K562 (cell line): Measurements from ENCODE around the gene ARHGEF6. TPM values are rescaled to one million over a fixed set of nuclear protein-coding genes. Genes with fewer than 3 reads are reported as not detected.

Source experiments
- ATAC-seq: fragments of 200-7000 bp; cut with Tn5 transposase; 3 replicates; pipeline ENCODE4 v1.9.1; 2020; ENCODE audit warnings: moderate library complexity
- BruUV-seq: library from RNA; stranded (reverse); fragments of 400-500 nt; replicated peaks from 2 replicates; lab custom pipeline; 2021; lab: Mats Ljungman, UMichigan
- CTCF ChIA-PET: fragments of 300-600 bp; formaldehyde crosslinking; extraction: SDS; loops from one replicate; lab custom pipeline; 2021; ENCODE audit warnings: low intra/inter-chr PET ratio; lab: Yijun Ruan, JAX
- POLR2A ChIA-PET: fragments of 300-600, 350-650 bp; sonication (Branson Sonifier 250); formaldehyde crosslinking; extraction: SDS; loops from one replicate; lab custom pipeline; 2021; ENCODE audit warnings: antibody characterized with exemption, inconsistent platforms; lab: Yijun Ruan, JAX
- DNase-seq, 4 experiments: peaks; one replicate each; pipeline versions ENCODE4 v3.0.0 to v3.0.0-alpha.2; 2011 to 2018; ENCODE audit warnings: low spot score in 3 of 4, mixed read lengths in 3 of 4; ENCODE audit errors: extremely low read depth in 1 of 4
- FAIRE-seq: peaks from 2 replicates; lab custom pipeline; 2011; peaks lifted over from hg19 to GRCh38; lab: Jason Lieb, UNC
- H2AFZ ChIP-seq: 2 replicates; pipeline ENCODE4 v1.6.0; 2011; ENCODE audit warnings: low read depth, low read length, control low read depth, inconsistent platforms
- H3K27ac ChIP-seq: fragments of 200-600 bp; 3 replicates; pipeline ENCODE4 v1.8.0; 2011; ENCODE audit warnings: low read depth, mild to moderate bottlenecking, control low read depth, inconsistent platforms, low read length, moderate library complexity, mixed read lengths; ENCODE audit errors: extremely low read depth
- H3K27me3 ChIP-seq, 2 experiments: fragments of 300-600 bp in 1 of 2; 2 replicates in 1 of 2; 3 replicates in 1 of 2; pipeline versions ENCODE4 v1.6.0 to v1.8.0; 2011; ENCODE audit warnings: inconsistent platforms in 2 of 2, low read length in 2 of 2, mild to moderate bottlenecking in 1 of 2, mixed read lengths in 1 of 2, moderate library complexity in 1 of 2; ENCODE audit not compliant: control insufficient read depth in 2 of 2, insufficient read depth in 2 of 2
- H3K36me3 ChIP-seq: fragments of 300-600 bp; 3 replicates; pipeline ENCODE4 v1.8.0; 2011; ENCODE audit warnings: mild to moderate bottlenecking, low read length, inconsistent platforms; ENCODE audit not compliant: control insufficient read depth, insufficient read depth
- H3K4me1 ChIP-seq, 2 experiments: fragments of 200-600 bp in 1 of 2; replicated peaks in 1 of 2; 2 replicates in 1 of 2; 3 replicates in 1 of 2; pipeline versions ENCODE4 v1.5.1 to v1.8.0; 2011; ENCODE audit warnings: inconsistent platforms in 2 of 2, low read length in 2 of 2, mild to moderate bottlenecking in 1 of 2, mixed read lengths in 1 of 2, moderate library complexity in 1 of 2; ENCODE audit not compliant: control insufficient read depth in 2 of 2, insufficient read depth in 2 of 2
- H3K4me2 ChIP-seq: 2 replicates; pipeline ENCODE4 v1.6.1; 2011; ENCODE audit warnings: low read length, control low read depth, inconsistent platforms, mixed read lengths; ENCODE audit not compliant: insufficient read depth
- H3K4me3 ChIP-seq: fragments of 200-600 bp; sonication (generic), shearing (Covaris generic); 2 replicates; pipeline ENCODE4 v1.5.1; 2016; ENCODE audit warnings: control low read depth, inconsistent platforms
- H3K79me2 ChIP-seq: fragments of 200-600 bp; 3 replicates; pipeline ENCODE4 v1.8.0; 2011; ENCODE audit warnings: low read length, inconsistent platforms; ENCODE audit not compliant: control insufficient read depth, insufficient read depth
- H3K9ac ChIP-seq, 2 experiments: 2 replicates each; pipeline versions ENCODE4 v1.6.0 to v1.6.1; 2011; ENCODE audit warnings: low read depth in 2 of 2, low read length in 2 of 2, control low read depth in 1 of 2, inconsistent platforms in 1 of 2, mild to moderate bottlenecking in 1 of 2, mixed read lengths in 1 of 2; ENCODE audit not compliant: insufficient read depth in 1 of 2
- H3K9me1 ChIP-seq: one replicate; pipeline ENCODE4 v1.6.0; 2011; ENCODE audit warnings: inconsistent platforms, mild to moderate bottlenecking, low read length, moderate library complexity; ENCODE audit not compliant: control insufficient read depth, insufficient read depth
- H3K9me3 ChIP-seq: replicated peaks from 2 replicates; pipeline ENCODE4 v1.5.1; 2011; ENCODE audit warnings: low read depth, low read length, inconsistent platforms; ENCODE audit not compliant: control insufficient read depth, insufficient read depth
- H4K20me1 ChIP-seq: replicated peaks from 2 replicates; pipeline ENCODE4 v1.6.1; 2011; ENCODE audit warnings: low read length, inconsistent platforms, mixed read lengths; ENCODE audit not compliant: control insufficient read depth, insufficient read depth
- DDX20 ChIP-seq: fragments of 450-650 bp; IDR thresholded peaks from 2 replicates; pipeline ENCODE4 v1.6.1; 2016; ENCODE audit warnings: missing genetic modification characterization, low read depth, mild to moderate bottlenecking, missing compliant biosample characterization, moderate library complexity
- GABPB2 ChIP-seq: fragments of 250-450 bp; sonication (Bioruptor Pico); conservative IDR thresholded peaks from 2 replicates; pipeline ENCODE4 v1.5.1; 2021; ENCODE audit warnings: mild to moderate bottlenecking
- HNRNPH1 ChIP-seq: fragments of 200-400 bp; formaldehyde crosslinking; optimal IDR thresholded peaks from 2 replicates; pipeline ENCODE3; 2017; ENCODE audit warnings: low read depth, mild to moderate bottlenecking, low read length, moderate library complexity
- JUN ChIP-seq, 2 experiments: sonication (generic) in 1 of 2; formaldehyde crosslinking in 1 of 2; IDR thresholded peaks; 2 replicates each; pipeline versions ENCODE4 v1.6.1 to v1.8.0; 2012 to 2022; ENCODE audit warnings: borderline replicate concordance in 2 of 2, mild to moderate bottlenecking in 2 of 2, improper control_type of control experiment in 1 of 2, low read depth in 1 of 2, low read length in 1 of 2, missing genetic modification reagents in 1 of 2
- MTA2 ChIP-seq: fragments of 450-650 bp; IDR thresholded peaks from 2 replicates; pipeline ENCODE4 v1.6.1; 2016; ENCODE audit warnings: low read depth
- MYBL2 ChIP-seq, 2 experiments: fragments of 450-650 bp in 1 of 2; sonication (generic) in 1 of 2; formaldehyde crosslinking in 1 of 2; IDR thresholded peaks; 2 replicates each; pipeline versions ENCODE4 v1.6.1 to v1.8.1; 2017 to 2022; ENCODE audit warnings: borderline replicate concordance in 1 of 2, inconsistent platforms in 1 of 2, low read depth in 1 of 2, mild to moderate bottlenecking in 1 of 2, missing genetic modification reagents in 1 of 2, moderate library complexity in 1 of 2
- NELFE ChIP-seq: IDR thresholded peaks from 2 replicates; pipeline ENCODE4 v1.6.1; 2011; ENCODE audit warnings: mild to moderate bottlenecking; ENCODE audit not compliant: insufficient read depth, insufficient read length
- NFXL1 ChIP-seq: fragments of 450-650 bp; formaldehyde crosslinking; IDR thresholded peaks from 2 replicates; pipeline ENCODE4 v1.4.0; 2021; ENCODE audit warnings: mild to moderate bottlenecking
- POLR3A ChIP-seq: IDR thresholded peaks from 2 replicates; pipeline ENCODE4 v1.6.1; 2011; ENCODE audit warnings: borderline replicate concordance, mild to moderate bottlenecking, moderate library complexity; ENCODE audit not compliant: insufficient read length, insufficient read depth; ENCODE audit errors: extremely low read depth
- RBM17 ChIP-seq: fragments of 200-400 bp; formaldehyde crosslinking; IDR thresholded peaks from 2 replicates; pipeline ENCODE4 v1.6.1; 2017; ENCODE audit warnings: low read depth, mild to moderate bottlenecking, low read length, borderline replicate concordance
- SMAD4 ChIP-seq: fragments of 250-450 bp; sonication (Bioruptor Pico); conservative IDR thresholded peaks from 2 replicates; pipeline ENCODE4 v1.8.0; 2021; ENCODE audit warnings: inconsistent platforms, mild to moderate bottlenecking, moderate library complexity
- STAT5A ChIP-seq: IDR thresholded peaks from 2 replicates; pipeline ENCODE4 v1.6.1; 2012; ENCODE audit warnings: low read length, inconsistent platforms, borderline replicate concordance
- TAL1 ChIP-seq: fragments of 450-650 bp; IDR thresholded peaks from 2 replicates; pipeline ENCODE4 v1.6.1; 2016; ENCODE audit warnings: mild to moderate bottlenecking
- ZC3H4 ChIP-seq: sonication (generic); formaldehyde crosslinking; IDR thresholded peaks from 2 replicates; pipeline ENCODE4 v1.9.0; 2021; ENCODE audit warnings: missing genetic modification reagents, borderline replicate concordance
- ZKSCAN3 ChIP-seq: fragments of 250-450 bp; sonication (Bioruptor Pico); IDR thresholded peaks from 2 replicates; pipeline ENCODE4 v1.4.0; 2020
- ZNF551 ChIP-seq: fragments of 250-450 bp; sonication (Bioruptor Pico); IDR thresholded peaks from 2 replicates; pipeline ENCODE4 v1.5.0; 2021; ENCODE audit warnings: mild to moderate bottlenecking, moderate library complexity
- WGBS: fragments of 100-300 bp; shearing (Covaris generic); methylation state at CpG from one replicate; pipeline ENCODE4 v1.1.6; 2016; ENCODE audit warnings: low coverage, mixed read lengths; ENCODE audit not compliant: insufficient coverage; ENCODE audit errors: missing lambda C conversion rate; 5-methylcytosine and 5-hydroxymethylcytosine counted together
- in situ Hi-C: fragments of 300-500 bp; cut with MboI; formaldehyde crosslinking; loops from 4 replicates; pipeline ENCODE4 v1.15.0; 2018; ENCODE audit warnings: inconsistent platforms, mixed read lengths
- intact Hi-C: fragments of 100-400 bp; cut with micrococcal nuclease; formaldehyde crosslinking; loops from 2 replicates; pipeline ENCODE4 v1.14.2; 2022
- polyA plus RNA-seq, 8 experiments: library from polyadenylated mRNA; depleted of rRNA in 4 of 8; stranded (reverse) in 5 of 8; unstranded in 3 of 8; fragments of >200 nt; fragmentation: Nextera tagmentation in 2 of 8; fragmentation: Illumina TruSeq in 1 of 8; extraction: Ambion mirVana in 2 of 8; extraction: Trizol in 1 of 8; gene quantifications; 2 replicates each; pipeline versions ENCODE4 v1.2.1 to v1.2.3, GENCODE V29; 2011 to 2014; ENCODE audit warnings: inconsistent platforms in 1 of 8, missing spikeins in 1 of 8
- total RNA-seq, 7 experiments: library from RNA; depleted of rRNA in 6 of 7; stranded (reverse); fragments of >200 nt in 6 of 7; fragmentation: Illumina TruSeq in 2 of 7; extraction: Trizol in 2 of 7; gene quantifications; 2 replicates each; pipeline versions ENCODE4 v1.2.1 to v1.2.3, GENCODE V29; 2011 to 2021; ENCODE audit warnings: low replicate concordance in 1 of 7
- TF ChIP-seq, protein P1 (sequence below): fragments of 450-650 bp; IDR thresholded peaks from 2 replicates; pipeline ENCODE4 v1.6.1; 2014; ENCODE audit warnings: low read depth, mild to moderate bottlenecking, moderate library complexity, borderline replicate concordance

The ARHGEF6 gene
- total and polyA plus RNA-seq, 9 of the 15 experiments (the other 6 are each of a cell fraction or from before 2014, with no cell fraction given): 2.9 to 22.1 (median 13.3) TPM

- DNase-seq (no peak), ATAC-seq (no peak), FAIRE-seq (no peak)
- Histone ChIP-seq H3K4me2 (no peak overlapping the region), H3K27me3 (peaks cover 0 to 5% of the 10 kb centered on the region in 2 experiments; a peak in 3 of 5 replicates), H4K20me1 (no peaks in the 10 kb centered on the region), H3K4me3 (no peak overlapping the region), H3K4me1 (no peaks in the 10 kb centered on the region), H3K27ac (no peak overlapping the region), H3K9me3 (no peaks in the 10 kb centered on the region), H3K36me3 (no peaks in the 10 kb centered on the region), H3K9me1 (no peaks in the 10 kb centered on the region), H3K79me2 (no peaks in the 10 kb centered on the region), H2AFZ (no peak overlapping the region), H3K9ac (no peak overlapping the region)
- no TSS peak for BruUV-seq
- ChIA-PET POLR2A (no interaction called here), CTCF (no interaction called here)
- intact Hi-C loops: no loop called here
- WGBS: 0% methylated on average over 2 of the region's 2 CpGs
- in situ Hi-C loops: no loop called here
- TF ChIP-seq ZNF551 (CRISPR knock-in tag): no peak
- TF ChIP-seq, protein P1, sequence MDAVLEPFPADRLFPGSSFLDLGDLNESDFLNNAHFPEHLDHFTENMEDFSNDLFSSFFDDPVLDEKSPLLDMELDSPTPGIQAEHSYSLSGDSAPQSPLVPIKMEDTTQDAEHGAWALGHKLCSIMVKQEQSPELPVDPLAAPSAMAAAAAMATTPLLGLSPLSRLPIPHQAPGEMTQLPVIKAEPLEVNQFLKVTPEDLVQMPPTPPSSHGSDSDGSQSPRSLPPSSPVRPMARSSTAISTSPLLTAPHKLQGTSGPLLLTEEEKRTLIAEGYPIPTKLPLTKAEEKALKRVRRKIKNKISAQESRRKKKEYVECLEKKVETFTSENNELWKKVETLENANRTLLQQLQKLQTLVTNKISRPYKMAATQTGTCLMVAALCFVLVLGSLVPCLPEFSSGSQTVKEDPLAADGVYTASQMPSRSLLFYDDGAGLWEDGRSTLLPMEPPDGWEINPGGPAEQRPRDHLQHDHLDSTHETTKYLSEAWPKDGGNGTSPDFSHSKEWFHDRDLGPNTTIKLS: no peak
- TF ChIP-seq NELFE: no peak
- TF ChIP-seq ZC3H4 (CRISPR knock-in tag): no peak
- TF ChIP-seq JUN (IDR thresholded peaks at IDR 0.05; ENCODE audit: borderline replicate concordance, low read depth, low read length): no peak
- no peak for TF ChIP-seq JUN (CRISPR knock-in tag; IDR thresholded peaks at IDR 0.05; ENCODE audit: borderline replicate concordance)
- TF ChIP-seq GABPB2 (CRISPR knock-in tag): no peak
- no peak for TF ChIP-seq DDX20 (tag)
- no peak for TF ChIP-seq POLR3A
- no peak for TF ChIP-seq SMAD4 (CRISPR knock-in tag)
- no peak for TF ChIP-seq NFXL1
- no peak for TF ChIP-seq MYBL2 (IDR thresholded peaks at IDR 0.05; ENCODE audit: low read depth)
- TF ChIP-seq MYBL2 (CRISPR knock-in tag; IDR thresholded peaks at IDR 0.05; ENCODE audit: borderline replicate concordance): no peak
- no peak for TF ChIP-seq TAL1
- TF ChIP-seq MTA2: no peak
- TF ChIP-seq STAT5A: no peak
- no peak for TF ChIP-seq ZKSCAN3
- TF ChIP-seq RBM17: no peak
- no peak for TF ChIP-seq HNRNPH1
Measured at GRCh38 chrX:136625246-136625645, 155.5 kb downstream of the ARHGEF6 start.
